HFFc6 (cell line): ENCODE data around the gene PTGER4. TPM values are rescaled to one million over a fixed set of nuclear protein-coding genes. Genes with fewer than 3 reads are reported as not detected.
A peak's percentile ranks its signal among the peaks of the same experiment; 100 is the strongest.

Source experiments
- DNase-seq: peaks from one replicate; pipeline ENCODE4 v3.0.0-alpha.2; 2018
- H3K27ac Mint-ChIP-seq: 2 replicates; pipeline ENCODE4 v1.8.0; 2020; ENCODE audit warnings: mild to moderate bottlenecking, mixed read lengths
- H3K27me3 Mint-ChIP-seq: 2 replicates; pipeline ENCODE4 v1.8.0; 2021; ENCODE audit warnings: mild to moderate bottlenecking, moderate library complexity, mixed read lengths; ENCODE audit not compliant: insufficient read depth
- H3K36me3 Mint-ChIP-seq: 2 replicates; pipeline ENCODE4 v1.8.0; 2021; ENCODE audit warnings: low read depth, mixed read lengths
- H3K4me1 Mint-ChIP-seq: 2 replicates; pipeline ENCODE4 v1.8.0; 2020; ENCODE audit warnings: low read depth, mixed read lengths
- H3K4me3 Mint-ChIP-seq: 2 replicates; pipeline ENCODE4 v1.8.0; 2020; ENCODE audit warnings: mild to moderate bottlenecking, moderate library complexity, mixed read lengths
- H3K9me3 Mint-ChIP-seq: 2 replicates; pipeline ENCODE4 v1.8.0; 2020; ENCODE audit warnings: mild to moderate bottlenecking, mixed read lengths
- CTCF ChIP-seq: fragments of 200-600 bp; sonication (generic); IDR thresholded peaks from 2 replicates; pipeline ENCODE4 v1.5.0; 2021; ENCODE audit warnings: antibody characterized with exemption, mild to moderate bottlenecking
- total RNA-seq, 6 experiments: library from RNA; stranded (reverse); fragmentation: NEBNext Ultra II Directional; extraction: Animal tissue kit (Norgen Biotek cat#: 25700); gene quantifications; 2 replicates in 1 of 6; 3 replicates in 5 of 6; pipeline ENCODE4 v1.2.3, GENCODE V29; 2021

The PTGER4 gene
- total RNA-seq, 6 experiments from 2014 or later = 1.4 to 5.1 (median 3.6) TPM

GRCh38 chr5:40734986-40735385, 55.3 kb downstream of the PTGER4 start:
- peak overlapping the region; percentile 87 for H3K27ac Mint-ChIP-seq

GRCh38 chr5:40735609-40736008, 55.9 kb downstream of the PTGER4 start:
- TF ChIP-seq CTCF = no peak
- peaks cover 18% of the 10 kb centered on the region for H3K36me3 Mint-ChIP-seq
- DNase-seq = no peak
- H3K4me3 Mint-ChIP-seq = peak overlapping the region; percentile 79; the same call in 1 of the 2 replicates
- peak overlapping the region; percentile 87 for H3K27ac Mint-ChIP-seq
- no peaks in the 10 kb centered on the region for H3K9me3 Mint-ChIP-seq
- peaks cover 33% of the 10 kb centered on the region for H3K4me1 Mint-ChIP-seq
- H3K27me3 Mint-ChIP-seq = no peaks in the 10 kb centered on the region

More at GRCh38 chr5:40734986-40735385, 55.3 kb downstream of the PTGER4 start:
- DNase-seq = peak; percentile 32
- peaks cover 13% of the 10 kb centered on the region for H3K36me3 Mint-ChIP-seq
- H3K9me3 Mint-ChIP-seq = no peaks in the 10 kb centered on the region
- no peak for TF ChIP-seq CTCF
- peaks cover 33% of the 10 kb centered on the region for H3K4me1 Mint-ChIP-seq
- H3K4me3 Mint-ChIP-seq = peak overlapping the region; percentile 79
- H3K27me3 Mint-ChIP-seq = no peaks in the 10 kb centered on the region

DNA sequence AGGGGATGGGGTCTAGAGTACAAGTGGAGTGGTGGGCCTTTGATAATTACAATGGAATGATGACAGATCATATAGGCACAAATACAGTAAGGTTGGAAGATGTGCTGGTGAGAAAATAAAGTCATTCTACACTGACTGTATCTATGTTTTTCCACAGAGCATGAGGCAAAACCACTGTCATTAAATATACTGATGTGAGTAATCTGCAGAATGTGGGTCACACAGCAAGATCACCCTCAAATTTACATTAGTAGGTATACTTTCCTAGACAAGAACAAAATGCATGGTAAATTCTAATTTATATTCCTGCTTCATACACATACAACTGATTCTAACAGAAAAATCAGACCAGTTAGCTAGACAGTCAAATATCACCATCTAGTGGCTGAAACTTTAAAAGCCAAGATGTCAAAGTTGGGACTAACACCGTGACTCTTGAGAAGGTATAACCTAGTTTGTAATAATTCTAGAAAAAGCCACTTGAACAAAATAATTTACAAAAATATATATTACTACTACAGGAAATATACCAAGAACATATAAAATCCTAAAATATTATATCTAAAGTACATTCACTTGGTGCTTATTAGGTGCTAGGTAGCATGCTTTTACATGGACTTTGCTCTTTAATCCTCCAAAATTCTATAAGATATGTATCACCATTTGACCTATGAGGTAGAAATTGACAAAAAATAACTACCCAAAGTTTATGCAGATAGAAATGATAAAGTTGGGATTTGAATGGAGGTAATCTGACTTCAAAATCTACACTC, 56.6 kb downstream of the PTGER4 start:
- peak; percentile 89 for TF ChIP-seq CTCF
- DNase-seq = peak; percentile 72
- Mint-ChIP-seq H3K4me1 (peaks cover 33% of the 10 kb centered on the region), H3K27me3 (no peaks in the 10 kb centered on the region), H3K27ac (peak overlapping the region; percentile 87), H3K4me3 (no peak overlapping the region; the same call in 1 of the 2 replicates), H3K9me3 (no peaks in the 10 kb centered on the region), H3K36me3 (peaks cover 22% of the 10 kb centered on the region)

DNA sequence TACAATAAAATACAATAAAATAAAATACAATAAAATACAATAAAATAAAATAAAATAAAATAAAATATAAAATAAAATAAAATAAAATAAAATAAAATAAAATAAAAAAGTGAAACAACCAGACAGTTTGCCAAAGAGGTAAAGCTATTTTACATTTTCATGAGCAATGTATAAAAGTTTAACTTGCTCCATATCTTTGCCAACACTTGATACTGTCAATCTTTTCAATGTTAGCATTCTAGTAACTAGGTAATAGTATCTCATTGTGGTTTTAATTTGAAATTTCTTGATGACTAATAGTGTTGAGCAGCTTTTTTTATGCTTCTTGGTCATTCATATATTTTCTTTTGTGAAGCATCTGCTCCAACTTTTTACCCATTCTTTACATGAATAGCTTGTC, 58.8 kb downstream of the PTGER4 start:
- Mint-ChIP-seq H3K9me3 (no peaks in the 10 kb centered on the region), H3K4me3 (no peak overlapping the region), H3K27ac (no peak overlapping the region), H3K36me3 (peaks cover 25% of the 10 kb centered on the region), H3K4me1 (peaks cover 35% of the 10 kb centered on the region), H3K27me3 (no peaks in the 10 kb centered on the region)
- TF ChIP-seq CTCF = no peak
- DNase-seq = no peak

Other genes with a start within 250 kb of the PTGER4 start
- 10 to 100 TPM in 3 of 6 experiments, 1 to 10 TPM in 3; 8.6 to 11.3 (median 9.8) TPM for gene TTC33, start 76.0 kb downstream of the PTGER4 start, total RNA-seq
- gene PRKAA1, start 118.5 kb downstream of the PTGER4 start, total RNA-seq = 100 to 1,000 TPM in 1 of 6 experiments, 10 to 100 TPM in 5; 81.7 to 103 (median 88.3) TPM
- 1,000 to 10,000 TPM in 4 of 6 experiments, 100 to 1,000 TPM in 2; 854 to 1,142 (median 1,034) TPM for gene RPL37, start 155.3 kb downstream of the PTGER4 start, total RNA-seq
- 1 to 10 TPM; 1.4 to 3.7 (median 3.4) TPM for gene CARD6, start 161.5 kb downstream of the PTGER4 start, total RNA-seq
- gene C7, start 229.6 kb downstream of the PTGER4 start, total RNA-seq = under 1 TPM in 2 of 6 experiments, not detected in 4; 0.05 to 0.40 TPM